Left renal cortex interstitium (tissue), 4 donors: ENCODE measurements around the gene PPP1R16B. TPM values are rescaled to one million over a fixed set of nuclear protein-coding genes. Genes with fewer than 3 reads are reported as not detected.
A peak's percentile ranks its signal among the peaks of the same experiment; 100 is the strongest.

Experiments
- DNase-seq, 4 donors: peaks; one replicate each; pipeline ENCODE4 v3.0.0-alpha.2; 2013; ENCODE audit warnings: low read depth in 4 of 4, low spot score in 2 of 4, missing footprints in 1 of 4
- polyA plus RNA-seq, 4 donors: library from polyadenylated mRNA; unstranded; fragments of 120-200 nt; gene quantifications; one replicate each; pipeline ENCODE4 v1.2.1, GENCODE V29; 2013; ENCODE audit not compliant: insufficient read length in 4 of 4

Gene PPP1R16B
- polyA plus RNA-seq = 1 to 10 TPM; 6.5 to 8.6 (median 7.4) TPM

DNA sequence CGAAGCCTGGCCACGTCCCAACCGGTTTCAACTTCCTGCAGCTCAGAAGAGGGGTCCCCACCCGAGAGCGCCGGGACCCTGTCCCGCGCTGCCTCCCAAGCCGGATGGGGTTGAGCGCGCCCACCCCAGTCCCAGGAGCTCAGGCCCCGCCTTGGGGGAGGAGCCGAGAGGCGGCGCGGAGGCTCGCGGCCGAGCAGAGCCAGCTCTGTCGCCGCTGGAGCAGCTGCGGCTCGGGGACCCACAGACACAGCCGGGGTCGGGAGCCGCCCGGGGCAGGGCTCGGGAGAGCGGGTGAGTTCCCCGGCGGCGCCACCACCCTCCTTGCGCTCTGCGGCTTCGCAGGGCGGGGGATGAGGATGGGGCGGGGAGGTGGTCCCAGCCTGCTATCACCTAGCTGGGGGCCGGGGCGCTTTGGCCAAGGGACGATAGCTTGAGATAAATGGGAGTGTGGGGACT is at the start of gene PPP1R16B:
TSS of gene PPP1R16B (plus strand) at position 196 of the 456 bp plus-strand sequence. CDS start 30,229 bp downstream, outside the sequence.
- DNase-seq = peak in 1 of 4 donors; percentile 52

DNA sequence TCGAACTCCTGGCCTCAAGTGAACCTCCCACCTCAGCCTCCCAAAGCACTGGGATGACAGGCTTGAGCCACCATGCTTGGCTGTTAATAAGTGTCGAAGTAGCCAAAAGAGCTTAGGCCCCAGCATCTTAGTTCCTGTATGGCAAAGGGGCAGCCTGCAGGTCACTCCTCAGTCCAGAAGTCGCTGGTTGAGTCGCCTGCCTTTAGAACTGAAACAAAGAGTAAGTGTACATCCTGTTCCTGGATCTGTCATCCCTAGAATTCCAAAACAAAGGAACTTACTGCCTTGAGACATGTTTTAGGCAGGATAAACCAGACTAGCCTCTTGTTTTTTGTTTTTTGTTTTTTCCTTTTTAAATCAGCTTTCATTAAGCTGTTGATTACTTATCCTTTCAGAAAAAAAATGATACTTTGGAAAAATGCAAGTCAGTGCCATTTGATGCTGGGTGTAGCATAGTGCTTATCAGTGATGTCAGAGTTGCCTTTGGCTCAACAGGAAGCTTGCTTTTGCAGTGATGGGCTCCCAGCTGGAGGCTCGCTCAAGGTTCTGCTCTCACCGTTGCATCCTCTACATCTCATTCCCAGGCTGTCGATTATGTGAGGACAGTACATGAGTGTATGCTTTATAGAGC is 48.2 kb upstream of the PPP1R16B start:
- DNase-seq = no peak

DNA sequence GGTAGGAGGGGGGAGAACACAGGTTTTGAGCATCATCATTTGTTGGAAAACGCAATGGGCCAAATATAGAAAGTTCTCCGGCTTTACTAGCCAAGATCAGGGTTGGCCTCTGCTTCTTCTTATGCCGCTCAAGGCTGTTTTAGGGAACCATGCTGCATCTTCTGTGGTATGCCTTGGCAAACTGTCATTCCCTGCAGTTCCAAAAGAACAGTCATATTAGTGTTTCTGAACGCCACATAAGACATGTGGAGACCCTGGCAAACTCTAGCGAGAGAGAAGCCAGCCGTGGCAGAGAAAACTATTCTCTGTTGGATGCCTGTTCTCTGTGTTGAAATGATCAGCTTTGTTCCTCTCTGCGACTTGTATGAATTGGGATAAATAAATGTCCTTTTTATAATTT is 46.4 kb upstream of the PPP1R16B start:
- DNase-seq = no peak

DNA sequence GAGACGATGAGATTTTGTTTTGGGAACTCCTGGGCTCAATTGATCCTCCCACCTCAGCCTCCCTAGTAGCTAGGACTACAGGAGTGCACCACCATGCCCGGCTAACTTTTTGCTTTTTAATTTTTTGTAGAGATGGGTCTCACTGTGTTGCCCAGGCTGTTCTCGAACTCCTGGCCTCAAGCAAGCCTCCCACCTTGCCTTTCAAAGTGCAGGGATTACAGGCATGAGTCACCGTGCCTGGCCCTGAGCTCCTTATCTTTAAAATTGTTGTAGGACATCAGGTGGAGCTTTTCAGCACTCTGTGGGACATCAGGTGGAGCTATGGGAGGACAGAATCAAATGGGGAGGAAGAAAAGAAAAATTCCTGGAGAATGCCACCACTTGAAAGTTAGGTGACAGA is 44.5 kb upstream of the PPP1R16B start:
- no peak for DNase-seq

DNA sequence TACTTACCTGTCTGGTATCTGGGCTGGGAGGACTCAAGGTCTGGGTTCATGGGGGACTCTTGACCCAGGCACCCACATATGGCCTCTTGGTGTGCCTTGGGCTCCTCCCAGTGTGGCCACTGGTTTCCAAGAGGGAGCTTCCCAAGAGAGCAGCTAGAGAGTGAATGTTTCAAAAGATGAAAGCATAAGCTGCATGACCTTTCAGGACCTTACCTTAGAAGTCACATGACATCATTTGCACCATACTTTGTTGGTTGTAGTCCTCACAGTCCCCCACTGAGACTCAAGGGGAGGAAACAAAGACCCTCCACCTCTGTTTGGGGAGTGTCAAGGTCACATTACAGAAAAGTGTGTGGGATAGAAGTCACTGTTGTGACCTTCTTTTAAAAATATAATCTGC is 43.3 kb upstream of the PPP1R16B start:
- DNase-seq = no peak

DNA sequence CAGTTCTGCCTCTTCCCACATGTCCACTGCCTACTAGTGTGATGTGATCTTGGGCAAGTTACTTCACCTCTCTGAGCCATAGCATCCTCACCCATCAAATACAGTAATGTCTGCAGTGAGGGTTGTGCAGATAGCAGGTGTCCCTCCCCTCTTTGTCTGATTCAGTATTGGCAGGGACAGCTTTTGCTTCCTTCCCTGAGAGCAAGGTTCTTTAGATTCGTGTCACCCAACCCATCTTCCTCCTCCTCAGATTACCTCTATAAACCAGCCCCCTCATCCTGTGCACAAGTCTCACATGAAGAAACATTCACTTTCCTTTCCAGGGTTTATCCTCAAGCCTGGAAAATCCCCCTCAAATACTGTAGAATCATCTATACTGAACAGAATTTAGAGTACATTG is 41.9 kb upstream of the PPP1R16B start:
- no peak for DNase-seq

DNA sequence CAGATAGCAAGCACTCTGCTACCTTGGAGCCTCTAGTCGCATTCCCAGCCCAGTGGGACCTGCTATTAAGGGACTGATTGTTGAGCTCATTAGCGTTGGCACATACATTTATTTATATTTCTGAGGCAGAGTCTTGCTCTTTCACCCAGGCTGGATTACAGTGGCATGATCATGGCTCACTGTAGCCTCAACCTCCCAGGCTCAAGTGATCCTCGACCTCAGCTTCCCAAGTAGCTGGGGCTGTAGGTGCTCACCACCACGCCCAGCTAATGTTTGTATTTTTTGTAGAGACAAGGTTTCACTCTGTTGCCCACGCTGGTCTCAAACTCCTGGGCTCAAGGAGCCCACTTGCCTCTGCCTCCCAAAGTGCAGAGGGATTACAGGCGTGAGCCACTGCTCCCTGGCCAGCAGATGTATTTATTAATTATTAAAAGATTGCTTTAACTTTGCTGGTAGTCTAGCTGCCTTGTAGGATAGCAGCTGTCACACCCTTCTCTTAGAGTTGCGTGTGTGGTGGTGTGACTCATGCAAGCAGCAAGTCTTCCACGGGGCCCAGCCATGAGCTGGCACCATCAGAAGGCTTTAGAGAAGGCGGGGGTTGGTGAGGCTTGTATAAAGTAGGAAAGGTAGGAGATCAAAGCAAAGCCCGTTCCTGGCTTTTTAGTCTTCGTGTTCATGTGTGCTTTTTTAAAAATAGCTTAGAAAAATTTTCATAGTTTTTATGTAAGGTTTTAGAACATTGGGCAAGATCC is 40.8 kb upstream of the PPP1R16B start:
- DNase-seq = no peak

DNA sequence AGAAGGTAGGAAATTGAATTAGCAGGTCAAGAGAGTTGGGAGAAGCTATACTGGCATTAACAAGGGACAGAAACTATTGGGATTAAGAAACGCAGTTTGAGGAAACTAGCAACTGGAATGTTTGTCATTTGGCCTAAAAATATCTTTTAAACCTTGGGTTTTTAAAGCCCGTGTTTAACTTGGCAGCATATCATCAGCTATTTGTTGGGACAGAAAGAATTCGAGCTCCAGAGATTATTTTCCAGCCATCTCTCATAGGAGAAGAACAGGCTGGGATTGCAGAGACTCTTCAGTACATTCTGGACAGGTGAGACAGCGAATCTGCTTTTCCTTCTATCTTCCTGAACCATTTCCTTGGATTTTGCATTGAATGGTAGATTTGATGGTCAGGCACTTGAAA is 39.4 kb upstream of the PPP1R16B start:
- no peak for DNase-seq

DNA sequence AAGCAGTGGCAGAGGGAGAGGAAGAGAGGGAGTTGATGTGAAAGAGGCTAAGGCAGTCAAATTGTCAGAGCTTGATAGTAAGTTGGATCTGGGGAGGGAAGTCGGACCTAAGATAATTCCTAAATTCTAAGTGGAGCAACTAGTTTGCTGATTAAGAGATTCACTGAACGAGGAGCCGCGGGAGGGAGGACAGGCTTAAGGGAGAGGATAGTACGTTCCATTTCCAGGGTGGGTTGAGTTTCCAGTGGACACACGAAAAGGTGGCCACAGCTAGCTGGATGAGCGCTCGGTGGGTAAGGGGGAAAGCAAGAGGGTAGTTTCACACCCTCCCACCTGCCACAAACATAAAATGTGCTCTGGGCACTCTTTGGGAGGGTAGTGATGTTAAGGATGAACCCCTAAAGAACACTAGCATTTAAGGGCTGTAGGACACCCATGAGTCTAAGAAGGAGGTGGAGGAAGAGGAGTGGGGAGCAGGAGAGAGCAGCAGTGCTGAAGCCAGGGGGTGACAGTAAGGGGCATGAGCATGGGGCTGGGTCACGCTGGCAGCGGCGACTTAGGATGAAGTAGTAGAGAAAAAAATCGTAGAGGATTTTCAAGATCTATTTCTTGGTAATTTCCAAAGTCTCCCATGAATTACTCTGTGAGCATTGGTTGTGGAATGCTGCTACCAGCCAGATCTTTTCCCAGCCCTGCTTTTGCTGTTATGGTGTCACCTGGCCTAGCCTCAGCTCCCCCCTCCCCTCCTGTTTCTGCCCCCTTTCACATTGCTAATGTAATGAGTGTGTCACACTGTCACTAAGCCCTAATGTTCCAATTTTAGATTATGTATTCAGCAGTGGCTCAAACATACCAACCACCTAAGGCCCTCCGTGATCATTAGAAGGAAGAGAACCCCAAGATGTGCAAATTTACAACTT is 35.9 kb upstream of the PPP1R16B start:
- DNase-seq = no peak

DNA sequence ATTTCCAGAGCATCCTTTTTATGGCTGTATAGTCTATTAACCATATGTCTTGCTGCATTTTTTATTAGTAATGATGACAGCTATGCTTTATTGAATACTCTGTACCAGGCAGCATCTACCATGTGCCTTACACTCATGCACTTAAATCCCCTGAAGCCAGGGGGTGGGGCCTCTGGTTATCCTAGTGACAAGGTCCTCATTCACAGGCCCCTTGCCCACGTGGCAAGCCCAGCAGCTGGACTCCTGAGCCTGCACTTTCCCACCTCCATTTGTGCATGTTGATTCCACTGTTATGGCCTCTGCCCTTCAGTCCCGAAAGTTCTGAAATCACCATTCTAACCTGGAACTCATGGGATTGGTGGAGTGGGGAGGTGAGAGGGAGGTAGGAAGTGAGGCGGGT is 35.0 kb upstream of the PPP1R16B start:
- no peak for DNase-seq

DNA sequence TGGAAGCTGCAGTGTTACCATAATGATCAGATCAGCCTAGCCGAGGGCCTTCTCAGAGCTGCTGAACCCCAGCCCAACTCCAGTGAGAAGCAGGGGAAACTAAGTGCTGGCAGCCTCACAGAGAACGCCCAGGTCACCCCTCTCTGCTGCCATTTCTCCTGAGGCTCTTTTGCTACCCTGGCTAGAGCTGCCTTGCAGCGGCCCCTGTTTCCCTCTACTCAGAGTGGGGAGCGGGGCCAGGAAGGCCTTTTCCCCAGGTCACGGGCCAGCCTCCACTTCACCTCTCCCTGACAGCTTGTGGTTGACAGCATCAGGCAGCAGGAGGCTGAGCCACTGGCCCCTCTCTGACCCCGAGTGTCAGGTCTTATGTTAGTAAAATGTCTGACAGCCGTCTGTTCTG is 34.5 kb upstream of the PPP1R16B start:
- DNase-seq = no peak

DNA sequence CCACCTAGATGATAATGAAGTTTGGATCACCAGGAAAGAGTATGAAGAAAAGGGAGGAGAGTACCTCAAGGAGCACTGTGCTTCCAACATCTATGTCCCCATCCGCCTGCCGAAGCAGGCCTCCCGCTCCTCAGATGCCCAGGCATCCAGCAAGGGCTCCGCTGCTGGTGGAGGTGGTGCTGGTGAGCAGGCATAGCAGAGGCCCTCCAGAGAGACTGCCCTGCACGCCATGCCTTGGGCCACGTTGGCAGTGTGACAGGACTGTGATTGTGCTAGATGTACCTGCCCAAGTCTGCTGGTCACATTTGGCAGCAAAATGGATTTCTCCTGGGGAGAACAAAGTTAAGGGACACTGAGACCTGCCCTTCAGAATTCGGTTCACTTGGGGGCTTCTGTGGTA is 33.9 kb upstream of the PPP1R16B start:
- no peak for DNase-seq

DNA sequence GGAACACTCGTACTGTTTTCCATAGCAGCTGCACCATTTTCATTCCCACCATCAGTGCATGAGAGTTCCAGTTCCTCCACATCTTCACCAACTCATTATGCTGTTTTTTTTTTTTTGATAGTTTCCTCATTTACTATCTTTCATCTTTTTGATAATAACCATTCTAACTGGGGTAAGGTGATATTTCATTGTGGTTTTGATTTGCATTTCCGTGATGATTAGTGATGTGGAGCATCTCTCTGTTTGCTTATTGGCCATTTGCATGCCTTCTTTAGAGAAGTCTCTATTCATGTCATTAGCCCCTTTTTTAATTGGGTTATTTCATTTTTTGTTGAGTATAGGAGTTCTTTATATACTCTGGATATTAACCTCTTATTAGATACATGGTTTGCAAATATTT is 31.3 kb upstream of the PPP1R16B start:
- DNase-seq = no peak

DNA sequence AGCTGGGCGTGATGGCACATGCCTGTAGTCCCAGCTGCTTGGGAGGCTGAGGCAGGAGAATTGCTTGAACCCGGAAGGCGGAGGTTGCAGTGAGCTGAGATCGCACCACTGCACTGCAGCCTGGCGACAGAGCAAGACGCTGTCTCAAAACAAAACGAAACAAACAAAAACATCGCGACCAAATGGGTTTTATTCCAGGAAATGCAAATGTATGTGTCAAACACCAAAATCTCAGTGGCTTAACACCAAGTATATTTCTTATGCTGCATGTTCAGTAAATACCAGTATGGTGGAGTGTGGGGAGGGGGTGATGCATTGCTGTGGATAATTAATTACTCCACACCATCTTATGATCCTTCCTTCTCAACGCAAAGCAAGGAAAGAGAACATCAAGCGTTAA is 29.1 kb upstream of the PPP1R16B start:
- no peak for DNase-seq

DNA sequence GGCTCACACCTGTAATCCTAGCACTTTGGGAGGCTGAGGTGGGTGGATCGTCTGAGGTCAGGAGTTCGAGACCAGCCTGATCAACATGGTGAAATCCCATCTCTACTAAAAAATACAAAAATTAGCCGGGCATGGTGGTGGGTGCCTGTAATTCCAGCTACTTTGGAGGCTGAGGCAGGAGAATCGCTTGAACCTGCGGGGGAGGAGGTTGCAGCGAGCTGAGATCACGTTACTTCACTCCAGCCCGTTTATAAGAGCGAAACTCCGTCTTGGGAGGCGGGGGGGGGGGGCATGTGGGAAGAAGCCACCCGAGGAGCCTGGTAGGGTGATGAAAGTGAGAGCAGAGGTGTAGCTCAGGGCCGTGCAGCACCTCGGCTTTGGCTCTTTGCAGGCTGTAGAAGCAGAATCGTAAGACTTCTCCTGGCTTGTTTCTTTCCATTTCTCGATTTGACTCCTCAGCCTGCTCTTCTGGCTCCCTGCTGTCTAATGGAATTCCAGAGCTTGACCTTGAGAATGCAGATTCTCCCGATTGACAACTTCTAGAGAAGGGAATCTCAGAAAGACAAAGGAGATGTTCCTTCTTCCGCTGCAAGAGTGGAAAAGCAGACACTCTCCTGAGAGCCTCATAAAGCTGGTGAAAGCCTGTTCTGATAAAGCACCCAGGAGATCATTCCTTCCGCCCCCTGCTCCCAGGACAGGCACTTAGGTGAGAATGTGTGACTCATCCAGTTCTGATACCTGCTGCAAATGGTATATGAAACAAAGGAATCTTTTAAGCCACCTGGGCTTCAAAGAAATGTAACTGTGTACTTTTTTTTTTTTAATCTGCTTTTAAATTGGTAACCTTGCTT is 26.0 kb upstream of the PPP1R16B start:
- no peak for DNase-seq

DNA sequence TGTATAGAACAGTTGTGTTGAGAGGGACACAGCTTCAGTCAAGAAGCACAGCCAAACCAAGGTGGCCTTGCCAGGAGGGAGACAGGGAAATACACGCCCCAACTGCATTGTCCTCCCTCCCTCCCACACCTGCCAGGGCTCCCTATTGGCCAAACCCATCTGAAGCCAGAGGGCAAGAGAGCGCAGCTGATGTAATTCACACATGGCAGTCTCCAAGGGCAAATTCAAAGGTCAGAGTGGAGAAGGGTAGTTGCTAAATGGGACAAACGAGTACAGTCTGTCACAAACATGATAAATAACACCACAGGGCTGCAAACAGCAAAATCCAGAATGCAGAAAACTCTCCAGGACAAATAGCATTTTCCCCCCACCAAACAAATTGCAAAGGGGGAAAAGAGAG is 23.2 kb upstream of the PPP1R16B start:
- DNase-seq = no peak

DNA sequence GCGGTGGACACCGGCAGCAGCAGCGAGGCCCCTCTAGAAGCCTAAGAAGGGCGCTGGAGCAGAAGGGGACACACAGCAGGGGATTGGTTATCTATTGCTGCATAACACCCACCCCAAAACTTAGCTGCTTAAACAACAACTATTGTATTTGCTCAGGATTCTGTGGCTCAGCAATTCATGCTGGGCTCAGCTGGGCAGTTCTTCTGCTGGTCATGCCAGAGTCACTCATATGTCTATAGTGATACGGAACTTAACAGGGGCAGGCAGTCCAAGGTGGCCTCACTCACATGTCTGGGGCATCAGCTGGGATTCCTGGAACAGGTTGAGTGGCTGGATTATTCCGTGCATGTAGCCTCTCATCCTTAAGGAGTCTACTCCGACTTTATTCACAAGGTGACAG is 17.6 kb upstream of the PPP1R16B start:
- no peak for DNase-seq

DNA sequence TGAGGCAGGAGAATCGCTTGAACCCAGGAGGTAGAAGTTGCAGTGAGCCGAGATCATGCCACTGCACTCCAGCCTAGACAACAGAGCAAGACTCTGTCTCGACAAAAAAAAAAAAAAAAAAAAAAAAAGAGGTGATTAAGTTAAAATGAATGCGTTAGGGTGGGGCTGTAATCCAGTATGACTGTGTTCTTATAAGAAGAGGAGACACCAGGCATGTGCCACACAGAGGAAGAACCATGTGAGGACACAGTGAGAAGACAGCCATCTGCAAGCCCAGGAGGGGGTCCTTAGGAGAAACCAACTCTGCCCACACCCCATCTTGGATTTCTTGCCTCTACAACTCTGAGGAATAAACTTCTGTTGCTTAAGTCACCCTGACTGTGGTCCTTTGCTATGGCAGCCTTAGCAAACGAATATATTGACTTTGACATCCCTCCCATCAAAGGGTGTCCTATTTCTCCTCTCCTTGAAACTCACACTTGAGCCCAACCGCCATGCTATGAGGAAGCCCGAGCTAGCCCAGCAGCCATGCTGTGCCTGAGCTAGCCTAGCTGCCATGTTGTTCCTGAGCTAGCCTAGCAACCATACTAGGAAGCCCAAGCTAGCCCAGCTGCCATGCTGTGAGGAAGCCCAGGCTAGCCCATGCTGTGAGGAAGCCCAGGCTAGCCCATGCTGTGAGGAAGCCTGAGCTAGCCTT is 15.8 kb upstream of the PPP1R16B start:
- no peak for DNase-seq

DNA sequence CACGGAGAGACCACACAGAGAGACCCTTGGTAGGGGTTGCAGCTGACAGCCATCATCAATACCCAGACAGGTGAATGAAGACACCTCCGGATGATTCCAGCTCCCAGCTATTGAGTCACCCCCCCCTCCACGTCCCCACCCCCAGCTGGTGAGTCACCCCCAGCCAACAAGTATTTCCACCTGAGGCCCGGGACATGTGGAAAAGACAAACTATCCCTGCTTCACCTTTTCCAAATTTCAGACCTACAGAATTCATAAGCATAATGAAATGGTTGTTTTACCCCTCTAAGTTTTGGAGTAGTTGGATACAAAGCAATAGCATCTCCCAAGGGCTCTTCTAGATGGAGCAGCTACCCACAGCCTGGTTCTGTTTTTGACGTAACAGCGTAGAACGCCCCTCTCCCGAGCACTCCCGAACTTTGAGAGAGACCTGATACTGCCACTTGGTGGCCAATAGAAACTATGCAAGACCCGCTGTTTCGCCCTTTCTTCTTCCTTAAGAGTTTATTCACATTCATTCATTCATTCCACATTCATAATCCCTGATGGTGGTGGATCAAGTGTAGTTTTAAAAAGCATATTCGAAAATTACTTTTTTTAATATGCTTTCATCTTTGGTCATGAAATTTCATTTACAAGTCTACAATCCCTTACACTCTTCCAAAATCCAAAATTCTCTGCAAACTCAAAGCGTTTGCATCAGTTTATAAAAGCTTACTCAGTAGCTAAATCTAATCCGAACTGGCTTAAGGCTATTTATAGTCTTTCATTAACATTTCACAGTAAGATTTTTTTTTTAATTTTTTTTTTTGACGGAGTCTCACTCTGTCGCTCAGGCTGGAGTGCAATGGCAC is 15.1 kb upstream of the PPP1R16B start:
- no peak for DNase-seq
